GM23338 (cell line): ENCODE measurements around the gene ADCY5. TPM values are rescaled to one million over a fixed set of nuclear protein-coding genes. Genes with fewer than 3 reads are reported as not detected.

Experiments
- ATAC-seq: fragments of 200-7000 bp; cut with Tn5 transposase; 3 replicates; pipeline ENCODE4 v1.9.1; 2020
- DNase-seq: peaks from one replicate; pipeline ENCODE4 v3.0.0-alpha.2; 2015; ENCODE audit warnings: low spot score
- H2AFZ ChIP-seq: fragments of 200-600 bp; sonication (generic); 2 replicates; pipeline ENCODE4 v1.8.0; 2016; ENCODE audit warnings: antibody characterized with exemption, mild to moderate bottlenecking, moderate library complexity
- H3F3A ChIP-seq: fragments of 200-600 bp; sonication (generic); replicated peaks from 2 replicates; pipeline ENCODE4 v1.8.0; 2017; ENCODE audit warnings: antibody characterized with exemption, mixed run types, low read depth
- H3K27ac ChIP-seq: fragments of 200-600 bp; sonication (generic); 2 replicates; pipeline ENCODE4 v1.6.1; 2016; ENCODE audit warnings: low read depth
- H3K27me3 ChIP-seq: fragments of 200-600 bp; sonication (generic); 2 replicates; pipeline ENCODE4 v1.8.0; 2016; ENCODE audit warnings: mild to moderate bottlenecking, mixed run types, moderate library complexity; ENCODE audit not compliant: insufficient read depth
- H3K36me3 ChIP-seq: fragments of 200-600 bp; sonication (generic); 2 replicates; pipeline ENCODE4 v1.8.0; 2016; ENCODE audit warnings: mild to moderate bottlenecking; ENCODE audit not compliant: insufficient read depth
- H3K4me1 ChIP-seq: fragments of 200-600 bp; sonication (generic); 2 replicates; pipeline ENCODE4 v1.8.0; 2016; ENCODE audit warnings: mild to moderate bottlenecking, moderate library complexity; ENCODE audit not compliant: insufficient read depth
- H3K4me2 ChIP-seq: fragments of 200-600 bp; sonication (generic); 2 replicates; pipeline ENCODE4 v1.7.1; 2017; ENCODE audit warnings: mixed run types
- H3K4me3 ChIP-seq: fragments of 200-600 bp; sonication (generic); 2 replicates; pipeline ENCODE4 v1.6.1; 2016; ENCODE audit warnings: mixed run types
- H3K79me2 ChIP-seq: fragments of 200-600 bp; sonication (generic); replicated peaks from 2 replicates; pipeline ENCODE4 v1.8.0; 2017; ENCODE audit warnings: mild to moderate bottlenecking; ENCODE audit not compliant: insufficient read depth
- H3K9me2 ChIP-seq: fragments of 200-600 bp; sonication (generic); 2 replicates; pipeline ENCODE4 v1.8.0; 2017; ENCODE audit not compliant: insufficient read depth
- H4K20me1 ChIP-seq: fragments of 200-600 bp; sonication (generic); replicated peaks from 2 replicates; pipeline ENCODE4 v1.8.0; 2017; ENCODE audit warnings: mild to moderate bottlenecking; ENCODE audit not compliant: insufficient read depth
- H3K27ac Mint-ChIP-seq: 2 replicates; pipeline ENCODE4 v1.8.0; 2020; ENCODE audit warnings: inconsistent platforms, mild to moderate bottlenecking, moderate library complexity, mixed read lengths
- H3K27me3 Mint-ChIP-seq: 3 replicates; pipeline ENCODE4 v1.8.0; 2022; ENCODE audit warnings: low read depth, mild to moderate bottlenecking, moderate library complexity, mixed read lengths, inconsistent platforms; ENCODE audit not compliant: insufficient read depth, poor library complexity
- H3K36me3 Mint-ChIP-seq: 3 replicates; pipeline ENCODE4 v1.8.0; 2021; ENCODE audit warnings: low read depth, mild to moderate bottlenecking, inconsistent platforms, moderate library complexity, mixed read lengths
- H3K4me1 Mint-ChIP-seq: 3 replicates; pipeline ENCODE4 v1.8.0; 2020; ENCODE audit warnings: mild to moderate bottlenecking, inconsistent platforms, mixed read lengths
- H3K4me3 Mint-ChIP-seq: 3 replicates; pipeline ENCODE4 v1.8.0; 2021; ENCODE audit warnings: moderate library complexity, mild to moderate bottlenecking, inconsistent platforms, mixed read lengths
- H3K9me3 Mint-ChIP-seq: 3 replicates; pipeline ENCODE4 v1.8.0; 2020; ENCODE audit warnings: moderate library complexity, mild to moderate bottlenecking, inconsistent platforms, mixed read lengths
- CREB1 ChIP-seq: fragments of 250-450 bp; sonication (Bioruptor Pico); IDR thresholded peaks from 2 replicates; pipeline ENCODE4 v1.5.0; 2020; ENCODE audit warnings: low read depth, mild to moderate bottlenecking, moderate library complexity
- EZH2 ChIP-seq: fragments of 200-600 bp; sonication (generic); IDR thresholded peaks from one replicate; pipeline ENCODE4 v1.8.0; 2017; ENCODE audit warnings: antibody characterized with exemption, mild to moderate bottlenecking, low read depth; ENCODE audit not compliant: unreplicated experiment
- EZH2phosphoT487 ChIP-seq: fragments of 200-600 bp; sonication (generic); IDR thresholded peaks from one replicate; pipeline ENCODE4 v1.8.1; 2018; ENCODE audit warnings: antibody characterized with exemption; ENCODE audit not compliant: unreplicated experiment
- JUNB ChIP-seq: IDR thresholded peaks from one replicate; pipeline ENCODE4 v1.6.1; 2016; ENCODE audit warnings: antibody characterized with exemption; ENCODE audit not compliant: unreplicated experiment
- POLR2AphosphoS5 ChIP-seq: IDR thresholded peaks from 2 replicates; pipeline ENCODE4 v1.6.1; 2016; ENCODE audit warnings: antibody characterized with exemption, low read depth
- ZNF114 ChIP-seq: fragments of 250-450 bp; sonication (Bioruptor Pico); IDR thresholded peaks from 2 replicates; pipeline ENCODE4 v1.5.0; 2020; ENCODE audit warnings: mild to moderate bottlenecking, moderate library complexity
- polyA plus RNA-seq: library from polyadenylated mRNA; unstranded; fragments of >200 nt; fragmentation: Nextera tagmentation; extraction: Ambion mirVana; gene quantifications from 2 replicates; pipeline ENCODE4 v1.2.1, GENCODE V29; 2016
- total RNA-seq: library from RNA; depleted of rRNA; stranded (reverse); fragments of >200 nt; shearing (Covaris generic); gene quantifications from 2 replicates; pipeline ENCODE4 v1.2.3, GENCODE V29; 2014
- TF ChIP-seq, protein P1 (sequence below): fragments of 250-450 bp; sonication (Bioruptor Pico); IDR thresholded peaks from 2 replicates; pipeline ENCODE4 v1.5.0; 2020; ENCODE audit warnings: mild to moderate bottlenecking, moderate library complexity
- TF ChIP-seq, protein P2 (sequence below): IDR thresholded peaks from 2 replicates; pipeline ENCODE4 v1.6.1; 2016; ENCODE audit warnings: antibody characterized with exemption
- TF ChIP-seq, protein P3 (sequence below), 2 experiments: fragments of 200-600 bp in 1 of 2; sonication (generic) in 1 of 2; conservative IDR thresholded peaks; 2 replicates each; pipeline versions ENCODE4 v1.5.1 to v1.6.1; 2016 to 2017; ENCODE audit warnings: antibody characterized with exemption in 2 of 2, low read depth in 2 of 2, mild to moderate bottlenecking in 2 of 2, moderate library complexity in 1 of 2
- TF ChIP-seq, protein P4 (sequence below): IDR thresholded peaks from one replicate; pipeline ENCODE4 v1.6.1; 2018; ENCODE audit warnings: antibody characterized with exemption; ENCODE audit not compliant: unreplicated experiment

ADCY5 gene
- total and polyA plus RNA-seq, 2 experiments from 2014 or later, result 3.5 to 10.2 TPM

DNA sequence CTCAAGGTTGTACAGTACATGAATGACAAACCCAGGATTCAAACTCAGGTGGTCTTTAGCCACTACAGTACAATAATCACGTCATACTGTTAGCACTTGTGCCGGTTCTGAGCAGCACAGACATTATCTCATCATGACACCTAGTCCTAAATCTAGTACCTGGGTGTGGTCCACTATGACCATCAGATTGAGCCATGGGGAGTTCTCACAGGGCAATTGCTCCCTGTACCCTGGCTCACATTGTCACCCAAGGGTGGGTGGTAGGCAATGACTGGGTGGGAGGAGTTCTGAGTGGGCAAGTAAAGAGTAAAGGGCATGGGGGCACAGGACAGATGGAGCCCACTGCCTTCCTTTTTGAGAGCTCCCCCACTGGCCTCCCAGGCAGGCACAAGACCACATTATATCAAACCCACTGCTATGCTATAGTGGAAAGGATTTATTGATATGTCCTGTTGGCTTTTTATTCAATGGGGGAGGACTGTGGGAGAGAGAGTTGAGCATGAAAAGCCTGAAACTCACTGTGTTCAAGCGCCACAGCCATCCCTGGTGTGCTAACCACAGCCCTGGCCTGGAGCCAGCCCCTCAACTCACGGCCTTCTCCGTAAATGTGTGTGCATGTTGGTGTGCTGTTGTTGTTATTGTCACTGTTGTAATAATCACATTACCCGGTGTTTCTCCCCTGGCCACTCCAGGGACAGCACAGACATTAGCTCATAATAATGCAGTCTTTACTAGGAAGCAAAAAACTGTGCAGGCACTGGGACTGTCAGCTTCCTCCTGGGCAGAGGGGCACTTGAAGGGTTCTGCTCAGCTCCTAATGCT, 27.3 kb downstream of the ADCY5 start (continued):
- TF ChIP-seq, protein P1, sequence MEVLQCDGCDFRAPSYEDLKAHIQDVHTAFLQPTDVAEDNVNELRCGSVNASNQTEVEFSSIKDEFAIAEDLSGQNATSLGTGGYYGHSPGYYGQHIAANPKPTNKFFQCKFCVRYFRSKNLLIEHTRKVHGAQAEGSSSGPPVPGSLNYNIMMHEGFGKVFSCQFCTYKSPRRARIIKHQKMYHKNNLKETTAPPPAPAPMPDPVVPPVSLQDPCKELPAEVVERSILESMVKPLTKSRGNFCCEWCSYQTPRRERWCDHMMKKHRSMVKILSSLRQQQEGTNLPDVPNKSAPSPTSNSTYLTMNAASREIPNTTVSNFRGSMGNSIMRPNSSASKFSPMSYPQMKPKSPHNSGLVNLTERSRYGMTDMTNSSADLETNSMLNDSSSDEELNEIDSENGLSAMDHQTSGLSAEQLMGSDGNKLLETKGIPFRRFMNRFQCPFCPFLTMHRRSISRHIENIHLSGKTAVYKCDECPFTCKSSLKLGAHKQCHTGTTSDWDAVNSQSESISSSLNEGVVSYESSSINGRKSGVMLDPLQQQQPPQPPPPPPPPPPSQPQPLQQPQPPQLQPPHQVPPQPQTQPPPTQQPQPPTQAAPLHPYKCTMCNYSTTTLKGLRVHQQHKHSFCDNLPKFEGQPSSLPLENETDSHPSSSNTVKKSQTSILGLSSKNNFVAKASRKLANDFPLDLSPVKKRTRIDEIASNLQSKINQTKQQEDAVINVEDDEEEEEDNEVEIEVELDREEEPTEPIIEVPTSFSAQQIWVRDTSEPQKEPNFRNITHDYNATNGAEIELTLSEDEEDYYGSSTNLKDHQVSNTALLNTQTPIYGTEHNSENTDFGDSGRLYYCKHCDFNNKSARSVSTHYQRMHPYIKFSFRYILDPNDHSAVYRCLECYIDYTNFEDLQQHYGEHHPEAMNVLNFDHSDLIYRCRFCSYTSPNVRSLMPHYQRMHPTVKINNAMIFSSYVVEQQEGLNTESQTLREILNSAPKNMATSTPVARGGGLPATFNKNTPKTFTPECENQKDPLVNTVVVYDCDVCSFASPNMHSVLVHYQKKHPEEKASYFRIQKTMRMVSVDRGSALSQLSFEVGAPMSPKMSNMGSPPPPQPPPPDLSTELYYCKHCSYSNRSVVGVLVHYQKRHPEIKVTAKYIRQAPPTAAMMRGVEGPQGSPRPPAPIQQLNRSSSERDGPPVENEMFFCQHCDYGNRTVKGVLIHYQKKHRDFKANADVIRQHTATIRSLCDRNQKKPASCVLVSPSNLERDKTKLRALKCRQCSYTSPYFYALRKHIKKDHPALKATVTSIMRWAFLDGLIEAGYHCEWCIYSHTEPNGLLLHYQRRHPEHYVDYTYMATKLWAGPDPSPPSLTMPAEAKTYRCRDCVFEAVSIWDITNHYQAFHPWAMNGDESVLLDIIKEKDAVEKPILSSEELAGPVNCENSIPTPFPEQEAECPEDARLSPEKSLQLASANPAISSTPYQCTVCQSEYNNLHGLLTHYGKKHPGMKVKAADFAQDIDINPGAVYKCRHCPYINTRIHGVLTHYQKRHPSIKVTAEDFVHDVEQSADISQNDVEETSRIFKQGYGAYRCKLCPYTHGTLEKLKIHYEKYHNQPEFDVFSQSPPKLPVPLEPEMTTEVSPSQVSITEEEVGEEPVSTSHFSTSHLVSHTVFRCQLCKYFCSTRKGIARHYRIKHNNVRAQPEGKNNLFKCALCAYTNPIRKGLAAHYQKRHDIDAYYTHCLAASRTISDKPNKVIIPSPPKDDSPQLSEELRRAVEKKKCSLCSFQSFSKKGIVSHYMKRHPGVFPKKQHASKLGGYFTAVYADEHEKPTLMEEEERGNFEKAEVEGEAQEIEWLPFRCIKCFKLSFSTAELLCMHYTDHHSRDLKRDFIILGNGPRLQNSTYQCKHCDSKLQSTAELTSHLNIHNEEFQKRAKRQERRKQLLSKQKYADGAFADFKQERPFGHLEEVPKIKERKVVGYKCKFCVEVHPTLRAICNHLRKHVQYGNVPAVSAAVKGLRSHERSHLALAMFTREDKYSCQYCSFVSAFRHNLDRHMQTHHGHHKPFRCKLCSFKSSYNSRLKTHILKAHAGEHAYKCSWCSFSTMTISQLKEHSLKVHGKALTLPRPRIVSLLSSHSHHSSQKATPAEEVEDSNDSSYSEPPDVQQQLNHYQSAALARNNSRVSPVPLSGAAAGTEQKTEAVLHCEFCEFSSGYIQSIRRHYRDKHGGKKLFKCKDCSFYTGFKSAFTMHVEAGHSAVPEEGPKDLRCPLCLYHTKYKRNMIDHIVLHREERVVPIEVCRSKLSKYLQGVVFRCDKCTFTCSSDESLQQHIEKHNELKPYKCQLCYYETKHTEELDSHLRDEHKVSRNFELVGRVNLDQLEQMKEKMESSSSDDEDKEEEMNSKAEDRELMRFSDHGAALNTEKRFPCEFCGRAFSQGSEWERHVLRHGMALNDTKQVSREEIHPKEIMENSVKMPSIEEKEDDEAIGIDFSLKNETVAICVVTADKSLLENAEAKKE (CRISPR knock-in tag), result no peak
- no peak for TF ChIP-seq JUNB
- TF ChIP-seq EZH2, result no peak
- TF ChIP-seq POLR2AphosphoS5, result no peak

DNA sequence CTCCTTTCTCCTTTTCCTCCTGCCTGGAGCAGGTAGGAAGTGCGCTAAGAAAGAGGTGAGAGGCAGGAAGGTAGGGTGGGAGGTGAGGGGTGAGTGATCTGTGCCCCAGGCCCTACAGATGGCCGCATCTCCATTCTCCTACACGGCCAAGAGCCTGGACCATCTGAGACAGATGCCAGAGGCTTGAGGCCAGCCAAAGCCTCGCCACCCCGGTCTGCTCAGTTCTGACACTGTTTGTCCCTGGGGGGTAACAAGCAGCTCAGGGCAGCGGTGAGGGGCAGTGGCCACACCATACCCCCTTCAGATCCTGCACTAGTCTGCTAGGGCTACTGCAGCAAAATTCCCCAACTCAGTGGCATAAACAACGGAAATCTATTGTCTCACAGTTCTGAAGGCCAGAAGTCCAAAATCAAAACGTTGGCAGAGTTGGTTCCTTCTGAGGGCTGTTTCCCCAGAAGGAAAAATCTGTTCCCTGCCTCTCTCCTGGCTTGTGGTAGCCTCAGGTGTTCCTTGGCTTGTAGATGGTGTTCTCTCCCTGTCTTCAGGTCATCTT, 28.4 kb downstream of the ADCY5 start:
- Mint-ChIP-seq H3K27me3 (peaks cover 2% of the 10 kb centered on the region), H3K36me3 (no peaks in the 10 kb centered on the region), H3K27ac (no peak overlapping the region), H3K9me3 (no peaks in the 10 kb centered on the region), H3K4me1 (peaks cover 10% of the 10 kb centered on the region), H3K4me3 (no peak overlapping the region)
- DNase-seq, result no peak
- no peaks in the 10 kb centered on the region for H3K27me3 ChIP-seq
- H3K79me2 ChIP-seq, result no peaks in the 10 kb centered on the region
- H4K20me1 ChIP-seq, result no peaks in the 10 kb centered on the region
- ATAC-seq, result no peak
- no peaks in the 10 kb centered on the region for H3K4me1 ChIP-seq
- H3F3A ChIP-seq, result no peaks in the 10 kb centered on the region
- no peak overlapping the region for H3K4me2 ChIP-seq
- H3K27ac ChIP-seq, result no peak overlapping the region
- no peaks in the 10 kb centered on the region for H3K9me2 ChIP-seq
- no peak overlapping the region for H3K4me3 ChIP-seq
- H2AFZ ChIP-seq, result no peak overlapping the region
- no peaks in the 10 kb centered on the region for H3K36me3 ChIP-seq
- no peak for TF ChIP-seq EZH2phosphoT487
- no peak for TF ChIP-seq CREB1 (CRISPR knock-in tag)
- TF ChIP-seq, protein P2, sequence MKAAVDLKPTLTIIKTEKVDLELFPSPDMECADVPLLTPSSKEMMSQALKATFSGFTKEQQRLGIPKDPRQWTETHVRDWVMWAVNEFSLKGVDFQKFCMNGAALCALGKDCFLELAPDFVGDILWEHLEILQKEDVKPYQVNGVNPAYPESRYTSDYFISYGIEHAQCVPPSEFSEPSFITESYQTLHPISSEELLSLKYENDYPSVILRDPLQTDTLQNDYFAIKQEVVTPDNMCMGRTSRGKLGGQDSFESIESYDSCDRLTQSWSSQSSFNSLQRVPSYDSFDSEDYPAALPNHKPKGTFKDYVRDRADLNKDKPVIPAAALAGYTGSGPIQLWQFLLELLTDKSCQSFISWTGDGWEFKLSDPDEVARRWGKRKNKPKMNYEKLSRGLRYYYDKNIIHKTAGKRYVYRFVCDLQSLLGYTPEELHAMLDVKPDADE, result no peak
- TF ChIP-seq EZH2, result no peak
- TF ChIP-seq, protein P3, sequence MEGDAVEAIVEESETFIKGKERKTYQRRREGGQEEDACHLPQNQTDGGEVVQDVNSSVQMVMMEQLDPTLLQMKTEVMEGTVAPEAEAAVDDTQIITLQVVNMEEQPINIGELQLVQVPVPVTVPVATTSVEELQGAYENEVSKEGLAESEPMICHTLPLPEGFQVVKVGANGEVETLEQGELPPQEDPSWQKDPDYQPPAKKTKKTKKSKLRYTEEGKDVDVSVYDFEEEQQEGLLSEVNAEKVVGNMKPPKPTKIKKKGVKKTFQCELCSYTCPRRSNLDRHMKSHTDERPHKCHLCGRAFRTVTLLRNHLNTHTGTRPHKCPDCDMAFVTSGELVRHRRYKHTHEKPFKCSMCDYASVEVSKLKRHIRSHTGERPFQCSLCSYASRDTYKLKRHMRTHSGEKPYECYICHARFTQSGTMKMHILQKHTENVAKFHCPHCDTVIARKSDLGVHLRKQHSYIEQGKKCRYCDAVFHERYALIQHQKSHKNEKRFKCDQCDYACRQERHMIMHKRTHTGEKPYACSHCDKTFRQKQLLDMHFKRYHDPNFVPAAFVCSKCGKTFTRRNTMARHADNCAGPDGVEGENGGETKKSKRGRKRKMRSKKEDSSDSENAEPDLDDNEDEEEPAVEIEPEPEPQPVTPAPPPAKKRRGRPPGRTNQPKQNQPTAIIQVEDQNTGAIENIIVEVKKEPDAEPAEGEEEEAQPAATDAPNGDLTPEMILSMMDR (conservative IDR thresholded peaks at IDR 0.05; ENCODE audit: low read depth in 2 of 2), result no peak
- no peak for TF ChIP-seq JUNB
- no peak for TF ChIP-seq ZNF114 (CRISPR knock-in tag)
- TF ChIP-seq, protein P4, sequence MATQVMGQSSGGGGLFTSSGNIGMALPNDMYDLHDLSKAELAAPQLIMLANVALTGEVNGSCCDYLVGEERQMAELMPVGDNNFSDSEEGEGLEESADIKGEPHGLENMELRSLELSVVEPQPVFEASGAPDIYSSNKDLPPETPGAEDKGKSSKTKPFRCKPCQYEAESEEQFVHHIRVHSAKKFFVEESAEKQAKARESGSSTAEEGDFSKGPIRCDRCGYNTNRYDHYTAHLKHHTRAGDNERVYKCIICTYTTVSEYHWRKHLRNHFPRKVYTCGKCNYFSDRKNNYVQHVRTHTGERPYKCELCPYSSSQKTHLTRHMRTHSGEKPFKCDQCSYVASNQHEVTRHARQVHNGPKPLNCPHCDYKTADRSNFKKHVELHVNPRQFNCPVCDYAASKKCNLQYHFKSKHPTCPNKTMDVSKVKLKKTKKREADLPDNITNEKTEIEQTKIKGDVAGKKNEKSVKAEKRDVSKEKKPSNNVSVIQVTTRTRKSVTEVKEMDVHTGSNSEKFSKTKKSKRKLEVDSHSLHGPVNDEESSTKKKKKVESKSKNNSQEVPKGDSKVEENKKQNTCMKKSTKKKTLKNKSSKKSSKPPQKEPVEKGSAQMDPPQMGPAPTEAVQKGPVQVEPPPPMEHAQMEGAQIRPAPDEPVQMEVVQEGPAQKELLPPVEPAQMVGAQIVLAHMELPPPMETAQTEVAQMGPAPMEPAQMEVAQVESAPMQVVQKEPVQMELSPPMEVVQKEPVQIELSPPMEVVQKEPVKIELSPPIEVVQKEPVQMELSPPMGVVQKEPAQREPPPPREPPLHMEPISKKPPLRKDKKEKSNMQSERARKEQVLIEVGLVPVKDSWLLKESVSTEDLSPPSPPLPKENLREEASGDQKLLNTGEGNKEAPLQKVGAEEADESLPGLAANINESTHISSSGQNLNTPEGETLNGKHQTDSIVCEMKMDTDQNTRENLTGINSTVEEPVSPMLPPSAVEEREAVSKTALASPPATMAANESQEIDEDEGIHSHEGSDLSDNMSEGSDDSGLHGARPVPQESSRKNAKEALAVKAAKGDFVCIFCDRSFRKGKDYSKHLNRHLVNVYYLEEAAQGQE, result no peak
